MV-4-11 (cell line): Measurements from ENCODE around the gene FRMD4A.
"Not testable (repeated sequence)": the region's sequence is repeated elsewhere in the genome, so short reads cannot be mapped to it uniquely, and the experiment has no call there.

ENCODE experiments used
- DNase-seq: peaks from one replicate; lab custom pipeline; 2025; lab: John Stamatoyannopoulos, UW

Gene FRMD4A

DNA sequence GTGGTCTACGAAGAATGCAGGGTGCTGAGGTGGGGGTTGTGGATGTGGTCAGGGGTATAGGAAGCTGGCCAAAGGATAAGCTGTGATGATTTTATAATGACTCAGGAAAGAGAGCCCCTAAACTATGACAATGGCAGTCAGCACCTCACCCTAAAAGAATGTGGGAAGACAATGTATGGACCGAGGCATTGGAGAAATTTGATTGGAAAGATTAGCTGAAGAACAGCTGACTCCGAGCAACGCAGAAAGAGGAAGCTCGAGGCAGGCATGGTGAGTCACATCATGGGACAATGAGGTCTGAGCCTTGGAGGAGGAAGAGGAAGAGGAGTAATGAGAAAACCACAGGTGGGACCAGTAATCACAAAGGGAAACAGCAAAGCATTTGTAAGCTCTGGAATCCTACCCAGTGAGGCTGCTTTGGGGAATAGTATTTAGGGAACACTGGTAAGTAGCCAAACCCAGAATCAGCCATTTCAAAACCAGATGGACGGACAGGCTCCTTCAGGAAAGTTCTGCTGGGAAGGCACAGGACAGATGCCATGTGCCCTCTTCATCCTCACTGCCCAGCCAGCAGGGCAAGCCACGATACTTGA is 448.5 kb downstream of the FRMD4A start:
- peak; percentile 96 for DNase-seq

DNA sequence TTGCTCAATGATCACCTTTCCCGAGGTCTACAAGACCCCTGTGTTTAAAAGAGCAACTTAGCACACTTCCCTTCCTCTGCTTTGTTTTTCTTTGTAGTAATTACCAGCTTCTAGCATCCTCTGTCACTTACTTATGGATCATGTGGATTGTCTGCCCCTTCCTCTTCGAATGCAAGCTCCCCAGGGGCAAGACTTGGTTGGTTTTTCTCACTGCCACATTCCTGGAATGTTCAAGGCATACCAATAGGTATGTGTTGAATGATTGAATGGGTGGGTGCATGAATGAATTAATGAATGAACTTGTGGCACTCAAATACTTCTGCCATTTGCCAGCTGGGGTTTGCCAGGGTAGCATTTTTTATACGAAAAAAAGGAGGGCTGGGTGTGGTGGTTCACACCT is 450.0 kb downstream of the FRMD4A start:
- DNase-seq, result no peak

DNA sequence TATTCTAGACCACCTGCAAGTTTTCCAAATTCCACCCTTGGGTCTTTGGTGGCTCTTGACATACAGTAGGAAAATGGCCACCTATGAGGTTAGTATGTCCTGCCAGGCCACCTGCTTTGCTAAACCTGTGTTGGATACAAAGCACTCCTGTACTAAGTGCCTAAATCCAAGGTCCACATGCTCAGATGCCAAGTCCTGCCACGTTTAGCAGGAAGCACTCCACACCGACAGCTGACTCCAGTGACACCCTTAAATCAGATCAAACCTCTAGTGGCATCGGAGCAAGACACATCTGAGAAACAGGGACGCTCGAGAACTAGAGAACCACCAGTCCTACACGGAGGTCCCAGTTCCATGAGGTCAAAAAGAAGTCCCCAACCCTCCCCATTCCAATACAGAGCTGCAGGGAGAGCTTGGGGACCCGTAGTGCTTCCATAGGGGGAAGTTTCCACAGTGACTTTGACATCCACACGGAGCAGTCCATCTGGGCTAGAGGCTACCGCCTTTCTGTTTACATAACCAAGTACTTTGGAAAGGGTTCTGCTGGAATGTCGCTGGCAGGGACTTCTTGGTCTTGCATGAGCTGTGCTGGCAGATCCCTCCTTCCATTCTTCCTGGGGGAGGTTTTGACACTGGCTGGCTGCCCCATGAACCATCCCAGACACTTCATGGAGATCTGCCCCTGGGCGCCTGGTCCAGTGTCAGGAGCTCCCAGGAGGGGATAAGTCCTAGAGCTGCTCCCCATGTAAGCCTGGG is 453.4 kb downstream of the FRMD4A start:
- DNase-seq, result no peak

DNA sequence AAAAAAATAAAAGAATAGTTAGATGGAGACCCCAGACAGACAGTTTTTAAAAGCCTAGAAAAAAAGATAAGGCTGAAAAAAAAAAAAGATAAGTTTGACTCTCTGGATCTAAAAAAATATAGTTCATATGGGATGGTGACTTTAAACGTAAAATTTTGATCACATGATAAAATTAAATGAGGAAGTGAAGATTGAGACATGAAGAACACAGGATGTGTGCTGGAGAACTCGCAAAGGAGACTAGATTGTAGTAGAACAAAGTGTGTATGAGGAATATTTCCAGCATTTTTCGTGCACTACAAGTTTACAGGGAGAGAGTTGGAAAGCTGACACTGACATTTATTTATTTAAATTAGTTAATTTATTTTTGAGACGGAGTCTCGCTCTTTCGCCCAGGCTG is 457.5 kb downstream of the FRMD4A start:
- peak; percentile 70 for DNase-seq

DNA sequence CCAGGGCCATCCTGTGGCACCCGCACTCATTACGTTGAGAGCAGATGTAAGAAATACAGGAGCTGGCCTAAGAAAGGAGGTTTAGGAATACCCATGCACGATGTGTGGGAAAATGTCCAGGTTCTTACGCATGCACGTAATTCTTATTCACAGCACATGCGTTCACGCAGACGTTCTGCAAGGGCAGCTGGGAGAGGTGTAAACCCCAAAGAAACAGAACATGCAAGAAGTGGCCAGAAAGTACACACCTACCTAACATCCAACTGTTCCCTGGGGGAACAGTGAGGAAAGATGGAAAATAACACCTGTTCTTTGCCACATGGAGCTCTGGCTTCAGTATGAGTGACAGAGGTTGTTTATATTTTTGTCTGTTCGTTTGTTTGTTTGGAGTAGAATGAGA is 458.3 kb downstream of the FRMD4A start:
- no peak for DNase-seq

DNA sequence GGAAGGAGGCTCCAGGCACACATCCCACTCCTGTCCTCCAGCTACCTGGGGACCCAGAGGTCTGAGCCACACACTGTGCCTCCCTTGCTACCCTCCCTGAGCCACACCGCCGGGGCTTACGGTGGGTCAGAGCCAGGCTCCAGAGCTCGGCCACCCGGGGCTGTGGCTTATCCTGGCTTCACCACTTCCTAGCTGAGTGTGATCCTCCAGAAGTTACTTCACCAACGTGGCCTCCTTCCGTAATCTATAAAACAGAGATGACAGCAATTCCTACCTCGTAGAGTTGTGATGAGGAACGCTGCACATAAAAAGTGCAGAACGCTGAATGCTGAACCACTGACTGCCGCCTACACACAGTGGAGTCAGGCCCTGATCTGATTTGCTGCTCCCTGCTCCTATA is 458.9 kb downstream of the FRMD4A start:
- no peak for DNase-seq

DNA sequence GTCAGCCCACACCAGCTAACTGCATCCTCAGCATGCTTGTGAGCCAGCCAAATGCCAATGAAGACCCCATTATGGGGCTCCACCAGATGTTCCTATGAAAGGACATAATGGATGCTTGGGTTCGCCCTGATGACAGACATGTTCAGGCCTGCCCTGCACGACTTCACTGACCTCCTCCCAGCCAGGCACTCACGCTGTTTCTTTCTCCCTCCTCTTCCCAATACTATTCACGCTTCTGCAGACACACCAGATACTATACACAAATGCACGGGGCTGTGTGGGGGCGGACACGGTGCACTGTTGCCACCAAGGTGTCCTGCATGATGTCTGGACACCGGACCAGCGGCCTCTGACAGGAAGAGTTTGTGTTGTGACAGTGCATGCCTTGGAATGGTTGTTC is 459.7 kb downstream of the FRMD4A start:
- no peak for DNase-seq

DNA sequence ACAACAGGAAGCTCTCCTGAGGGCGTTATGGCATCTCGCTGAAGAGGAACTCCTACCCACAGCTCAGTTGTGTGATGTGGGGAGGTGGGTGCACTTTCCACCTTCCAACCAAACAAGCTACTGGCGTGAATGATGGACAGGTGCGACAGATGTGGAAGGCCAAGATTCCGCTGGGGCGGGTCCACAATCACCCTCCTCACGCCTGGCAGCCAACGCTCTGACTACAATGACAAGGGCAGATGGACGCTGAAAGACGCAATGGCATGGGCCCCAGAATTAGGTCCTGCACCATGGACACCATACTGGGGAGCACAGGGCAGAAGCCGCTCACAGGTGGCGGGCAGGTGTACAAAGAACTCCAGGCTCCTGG is 461.4 kb downstream of the FRMD4A start:
- no peak for DNase-seq

DNA sequence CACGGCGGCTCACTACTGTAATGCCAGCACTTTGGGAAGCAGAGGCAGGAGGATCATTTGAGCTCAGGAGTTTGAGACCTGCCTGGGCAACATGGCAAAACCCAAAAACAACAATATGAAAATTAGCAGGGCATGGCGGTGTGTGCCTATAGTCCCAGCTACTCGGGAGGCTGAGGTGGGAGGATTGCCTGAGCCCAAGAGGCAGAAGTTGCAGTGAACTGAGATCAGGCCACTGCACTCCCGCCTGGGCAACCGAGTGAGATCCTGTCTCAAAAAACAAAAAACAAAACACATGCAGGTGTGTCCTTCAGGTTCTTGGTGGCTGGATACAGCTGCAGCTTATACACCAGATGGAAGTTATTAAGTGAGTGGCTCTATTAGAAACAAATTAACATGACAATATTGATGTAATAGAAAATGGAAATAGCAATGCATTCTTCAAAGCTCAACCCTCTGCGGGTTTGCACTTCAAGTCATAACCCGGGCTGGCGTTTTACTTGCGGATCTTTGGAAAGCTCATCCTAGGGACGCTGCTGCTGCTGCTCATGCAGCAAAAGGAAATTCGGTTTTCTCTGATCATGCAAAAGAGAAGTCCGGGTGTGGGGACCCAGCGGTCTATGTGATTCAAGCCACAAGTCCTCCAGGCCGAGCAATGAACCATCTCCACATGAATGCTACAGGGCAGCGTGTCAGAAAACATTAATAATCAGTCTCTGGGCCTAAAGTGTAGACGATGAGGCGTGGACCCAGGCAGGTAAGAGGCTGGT is 462.0 kb downstream of the FRMD4A start:
- DNase-seq, result no peak

DNA sequence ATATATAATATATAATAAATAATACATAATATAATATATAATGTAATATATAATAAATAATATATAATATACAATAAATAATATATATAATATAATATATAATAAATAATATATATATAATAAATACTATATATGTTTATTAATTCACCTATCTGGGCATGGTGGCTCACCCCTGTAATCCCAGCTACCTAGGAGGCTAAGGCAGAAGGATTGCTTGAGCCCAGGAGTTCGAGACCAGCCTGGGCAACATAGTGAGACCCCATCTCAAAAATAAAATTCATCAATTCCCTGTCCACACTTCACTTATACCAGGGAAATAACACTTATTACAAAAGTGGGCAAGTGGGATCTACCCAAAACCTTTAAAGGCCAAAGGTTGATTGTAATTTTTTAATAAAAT is 462.9 kb downstream of the FRMD4A start:
- no peak for DNase-seq

DNA sequence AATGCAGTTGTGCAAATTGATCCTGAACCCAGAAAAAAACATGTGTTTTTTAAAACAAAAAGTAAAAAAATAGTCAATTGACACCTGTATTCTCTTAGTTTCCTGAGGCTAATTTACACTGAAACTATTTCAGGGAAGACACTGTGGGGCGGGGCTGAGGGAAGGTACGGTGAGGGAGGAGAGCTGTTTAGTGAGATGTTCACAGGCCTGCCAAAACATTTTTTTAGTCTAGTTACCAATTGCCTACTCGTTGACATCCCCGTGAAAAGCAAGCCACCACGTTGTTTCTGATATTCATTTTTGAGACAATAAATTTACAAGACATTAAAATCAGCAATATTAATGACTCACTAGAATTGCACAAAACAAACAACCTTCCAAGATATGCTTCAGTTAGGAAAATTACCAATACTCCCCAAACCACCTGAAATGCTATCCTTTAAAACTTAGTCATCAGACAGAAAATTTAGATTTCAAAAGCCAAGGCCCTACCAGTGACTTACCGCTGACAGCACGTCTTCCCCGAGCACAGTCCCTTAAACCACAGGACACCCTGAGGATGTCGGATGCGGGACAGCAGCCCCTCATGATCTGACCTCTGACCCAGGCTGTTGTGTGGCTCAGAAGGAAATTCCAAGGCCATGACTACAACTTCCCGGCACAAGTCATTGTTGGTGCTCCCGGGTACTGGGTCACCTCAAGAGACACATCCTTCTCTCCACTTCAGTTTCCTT is 464.8 kb downstream of the FRMD4A start:
- DNase-seq, result no peak

DNA sequence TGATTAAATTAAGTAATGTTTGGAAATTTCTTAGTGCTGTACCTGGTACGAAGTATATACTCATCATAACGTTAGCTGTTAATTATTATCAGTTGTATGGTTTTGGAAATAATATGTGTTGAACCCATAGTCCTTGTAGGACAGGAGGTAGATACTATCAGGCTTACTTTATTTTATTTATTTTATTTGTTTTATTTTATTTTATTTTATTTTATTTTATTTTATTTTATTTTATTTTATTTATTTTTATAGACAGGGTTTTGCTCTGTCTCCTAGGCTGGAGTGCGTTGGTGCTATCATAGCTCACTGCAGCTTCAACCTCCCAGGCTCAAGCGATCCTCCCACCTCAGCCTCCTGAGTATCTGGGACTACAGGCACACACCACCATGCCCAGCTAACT is 465.5 kb downstream of the FRMD4A start:
- not testable (repeated sequence) for DNase-seq

DNA sequence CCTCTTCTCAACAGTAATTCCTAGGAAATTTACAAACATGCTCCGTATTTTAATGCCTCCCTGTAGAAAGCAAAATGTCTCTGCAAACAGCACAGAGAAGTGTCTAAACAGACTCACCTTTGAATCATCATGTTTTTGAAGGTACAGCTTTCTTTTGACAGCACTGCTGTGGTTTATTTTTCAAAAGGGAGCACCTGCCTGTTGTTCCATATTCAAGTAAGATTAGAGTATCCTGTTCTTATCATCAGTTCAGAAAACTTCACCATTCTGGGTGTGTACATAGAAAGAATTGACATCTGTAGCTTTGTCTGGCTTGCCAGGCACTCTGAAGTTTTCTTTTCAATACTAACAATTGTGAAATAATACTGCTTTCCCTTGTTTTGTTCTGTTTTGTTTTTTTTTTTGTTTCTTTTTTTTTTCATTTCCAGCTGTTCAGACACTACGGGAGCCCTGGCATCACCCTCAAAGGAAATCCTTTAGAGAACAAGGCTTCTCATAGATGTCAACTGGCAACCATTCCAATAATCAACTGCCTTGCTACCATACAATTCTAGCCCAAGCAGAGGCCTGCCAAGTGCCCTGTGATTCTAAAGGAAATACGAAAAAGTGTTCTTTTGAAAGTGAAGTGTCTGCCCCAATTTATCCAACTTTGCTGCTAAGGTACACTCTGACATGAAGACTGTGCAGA is 468.0 kb downstream of the FRMD4A start:
- no peak for DNase-seq

DNA sequence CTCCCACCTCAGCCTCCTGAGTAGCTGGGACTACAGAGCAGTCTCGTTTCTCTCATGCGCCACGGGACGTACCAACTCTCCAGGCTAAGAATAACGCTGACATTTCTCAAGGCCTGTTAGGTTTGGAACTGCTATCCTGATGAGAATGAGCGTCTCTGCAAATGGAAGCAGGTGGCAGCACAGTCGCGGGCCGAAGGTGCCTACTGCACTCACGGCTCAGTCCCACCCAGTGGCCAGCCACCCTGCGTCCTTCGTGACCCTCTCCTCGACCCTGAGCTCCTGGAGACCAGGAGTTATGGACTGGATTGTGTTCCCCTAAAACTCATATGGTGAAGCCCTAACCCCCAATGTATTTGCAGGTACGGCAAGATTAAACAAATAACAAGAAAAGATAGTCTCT is 469.8 kb downstream of the FRMD4A start:
- no peak for DNase-seq

DNA sequence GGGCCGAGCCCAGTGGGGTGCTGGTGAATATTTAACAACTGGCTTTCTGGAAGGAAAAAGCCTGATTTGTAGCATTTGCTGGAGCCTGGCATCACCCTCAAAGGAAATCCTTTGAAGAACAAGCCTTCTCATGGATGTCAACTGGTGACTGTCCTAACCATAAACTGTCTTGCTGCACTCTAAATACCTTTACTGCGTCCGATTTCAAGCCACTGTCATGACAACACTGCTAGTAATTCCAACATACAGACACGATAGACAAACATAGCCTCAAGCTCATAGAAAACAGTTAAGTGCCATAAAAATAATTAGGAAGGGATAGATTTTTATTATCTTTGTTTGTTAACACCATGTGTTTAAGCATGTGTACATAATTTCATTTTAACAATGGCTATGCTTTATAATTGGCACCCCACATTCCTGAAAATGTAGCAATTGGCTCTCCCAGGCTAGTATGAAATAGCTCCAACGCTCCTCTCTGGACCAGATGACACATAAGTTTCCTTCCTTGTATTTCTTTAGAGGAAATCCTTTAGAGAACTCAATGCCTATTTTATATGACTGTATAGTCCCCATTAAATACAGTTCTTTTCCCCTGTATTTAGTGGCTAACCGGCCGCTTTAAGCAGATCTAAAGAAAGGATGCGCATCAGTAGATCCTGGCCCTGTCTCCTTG is 470.6 kb downstream of the FRMD4A start:
- no peak for DNase-seq

DNA sequence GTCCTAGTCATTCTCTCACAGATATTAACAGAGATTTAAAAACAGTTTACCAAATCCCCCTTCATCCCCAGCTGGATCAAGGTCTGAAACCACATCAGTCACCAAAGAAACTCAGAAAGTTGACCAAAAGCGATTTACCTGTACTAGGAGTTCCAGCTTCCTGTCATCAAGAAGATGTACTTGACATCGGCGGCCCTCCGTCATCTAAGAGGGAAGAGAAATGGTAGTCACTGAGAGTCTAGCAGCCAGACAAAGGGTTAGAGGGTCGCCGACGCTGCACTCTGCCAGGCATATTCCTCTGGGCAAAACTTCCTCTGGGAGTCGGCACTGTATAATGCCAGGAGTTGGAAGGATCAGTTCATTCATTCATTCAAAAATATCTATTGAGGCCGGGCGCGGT is 472.0 kb downstream of the FRMD4A start:
- DNase-seq, result no peak

DNA sequence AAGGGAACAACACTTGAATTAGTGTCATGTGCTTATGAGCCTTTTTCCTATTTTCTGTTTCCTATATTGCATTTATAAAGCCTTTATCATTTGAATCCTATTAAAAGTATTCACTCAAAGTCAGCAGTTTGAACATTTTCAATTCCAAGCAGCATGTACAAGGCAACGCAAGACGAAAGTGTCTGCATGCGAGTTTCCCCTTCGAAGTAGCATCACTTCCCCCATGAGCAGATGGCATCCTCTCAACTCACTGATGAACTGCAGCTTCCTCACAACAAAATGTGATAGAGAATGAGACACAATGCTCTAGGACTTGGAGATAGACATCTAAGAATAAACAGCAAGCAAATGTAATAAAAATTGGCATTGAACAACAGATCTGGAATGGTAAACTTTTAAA is 473.3 kb downstream of the FRMD4A start:
- DNase-seq, result peak; percentile 71

DNA sequence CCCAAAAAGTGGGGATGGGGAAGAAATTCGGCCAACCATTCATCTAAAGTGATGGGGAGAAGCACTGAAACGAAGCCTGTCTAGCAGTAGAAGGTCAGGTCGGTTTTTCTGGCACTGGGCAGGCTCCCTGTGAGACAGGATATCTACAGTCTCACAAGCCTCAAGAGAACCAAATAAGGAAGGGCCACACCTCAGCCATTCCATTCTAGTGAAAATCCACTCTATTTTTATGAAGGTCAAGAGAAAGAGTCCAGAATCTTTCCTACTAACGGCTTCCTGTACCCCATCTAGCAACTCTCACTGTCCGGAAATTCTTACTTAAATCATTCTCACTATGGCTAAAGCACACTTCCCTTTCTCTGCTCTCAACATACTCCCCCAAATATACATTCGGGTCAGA is 476.9 kb downstream of the FRMD4A start:
- peak; percentile 68 for DNase-seq

DNA sequence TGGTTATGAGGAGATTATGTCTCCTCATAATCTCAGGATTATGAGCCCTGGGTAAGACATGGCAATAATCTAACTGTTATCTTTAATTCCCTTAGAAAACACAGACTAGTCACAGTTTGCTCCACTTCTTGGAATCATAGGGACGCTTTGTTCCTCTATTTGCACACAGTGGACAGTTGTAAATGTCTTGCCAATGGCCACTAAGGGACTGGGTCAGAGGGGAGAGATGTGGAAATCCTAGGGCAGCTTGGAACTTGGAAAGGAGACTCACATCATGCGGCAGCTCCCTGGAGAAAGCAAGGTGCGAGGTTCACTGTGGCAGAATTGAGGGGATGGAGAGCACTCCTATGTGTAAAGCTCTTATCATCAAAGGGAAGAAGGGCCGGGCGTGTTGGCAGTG is 477.9 kb downstream of the FRMD4A start:
- no peak for DNase-seq

DNA sequence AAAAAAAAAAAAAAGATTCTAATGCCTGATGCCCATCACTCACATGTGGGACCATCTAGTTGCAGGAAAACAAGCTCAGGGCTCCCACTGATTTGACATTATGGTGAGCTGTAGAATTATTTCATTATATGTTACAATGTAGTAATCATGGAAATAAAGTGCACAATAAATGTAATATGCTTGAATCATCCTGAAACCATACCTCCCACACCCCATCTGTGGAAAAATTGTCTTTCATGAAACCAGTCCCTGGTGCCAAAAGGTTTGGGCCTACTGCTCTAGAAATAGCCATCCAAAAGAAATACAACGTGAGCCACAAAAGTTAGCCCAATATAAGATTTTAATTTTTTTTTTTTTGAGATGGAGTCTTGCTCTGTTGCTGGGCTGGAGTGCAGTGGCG is 478.8 kb downstream of the FRMD4A start:
- DNase-seq, result no peak
